ENCODE data around the gene GPRC5C.

The GPRC5C gene

DNA sequence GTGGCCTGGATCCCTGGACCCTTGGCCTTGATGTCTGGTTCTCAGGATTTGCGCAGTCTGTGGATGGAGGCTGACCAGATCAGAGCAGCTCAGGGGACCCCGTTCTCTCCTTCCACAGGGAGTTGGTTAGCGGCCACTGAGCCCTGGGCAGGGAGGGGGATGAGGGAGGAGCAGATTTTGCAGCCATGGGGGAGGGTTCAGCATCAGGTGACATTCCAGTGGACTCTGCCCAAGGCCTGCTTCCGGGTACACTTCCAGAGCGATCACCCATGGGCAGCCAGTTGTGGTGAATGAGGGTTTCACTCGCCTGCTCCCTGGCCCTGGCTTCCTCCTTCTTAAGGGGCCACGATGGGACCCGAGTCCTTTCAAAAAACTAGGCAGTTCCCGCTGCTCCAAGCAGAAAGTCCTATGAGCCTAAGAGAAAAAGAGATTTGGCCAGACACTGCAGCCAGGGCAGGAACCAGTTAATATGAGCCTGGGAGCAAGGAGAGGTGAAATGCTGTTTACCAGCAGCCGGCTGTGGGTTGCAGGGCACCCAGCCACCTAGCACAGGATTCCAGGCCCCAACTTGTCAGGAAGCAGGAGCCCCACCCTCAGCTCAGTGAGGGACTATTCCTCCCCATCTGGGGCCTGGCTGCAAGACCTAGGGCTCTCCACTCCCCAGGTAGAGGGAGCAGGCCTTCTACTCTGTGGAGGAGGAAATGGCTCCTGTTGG, 4.7 kb upstream of the GPRC5C start:
- no peak overlapping the region for H3K4me3 ChIP-seq (replicated peaks; ENCODE audit: low read depth, low read length)
- TF ChIP-seq, protein P1, sequence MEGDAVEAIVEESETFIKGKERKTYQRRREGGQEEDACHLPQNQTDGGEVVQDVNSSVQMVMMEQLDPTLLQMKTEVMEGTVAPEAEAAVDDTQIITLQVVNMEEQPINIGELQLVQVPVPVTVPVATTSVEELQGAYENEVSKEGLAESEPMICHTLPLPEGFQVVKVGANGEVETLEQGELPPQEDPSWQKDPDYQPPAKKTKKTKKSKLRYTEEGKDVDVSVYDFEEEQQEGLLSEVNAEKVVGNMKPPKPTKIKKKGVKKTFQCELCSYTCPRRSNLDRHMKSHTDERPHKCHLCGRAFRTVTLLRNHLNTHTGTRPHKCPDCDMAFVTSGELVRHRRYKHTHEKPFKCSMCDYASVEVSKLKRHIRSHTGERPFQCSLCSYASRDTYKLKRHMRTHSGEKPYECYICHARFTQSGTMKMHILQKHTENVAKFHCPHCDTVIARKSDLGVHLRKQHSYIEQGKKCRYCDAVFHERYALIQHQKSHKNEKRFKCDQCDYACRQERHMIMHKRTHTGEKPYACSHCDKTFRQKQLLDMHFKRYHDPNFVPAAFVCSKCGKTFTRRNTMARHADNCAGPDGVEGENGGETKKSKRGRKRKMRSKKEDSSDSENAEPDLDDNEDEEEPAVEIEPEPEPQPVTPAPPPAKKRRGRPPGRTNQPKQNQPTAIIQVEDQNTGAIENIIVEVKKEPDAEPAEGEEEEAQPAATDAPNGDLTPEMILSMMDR (IDR thresholded peaks at IDR 0.05; ENCODE audit: low read length, missing control alignments): no peak
- DNase-seq (ENCODE audit: low read depth): no peak

DNA sequence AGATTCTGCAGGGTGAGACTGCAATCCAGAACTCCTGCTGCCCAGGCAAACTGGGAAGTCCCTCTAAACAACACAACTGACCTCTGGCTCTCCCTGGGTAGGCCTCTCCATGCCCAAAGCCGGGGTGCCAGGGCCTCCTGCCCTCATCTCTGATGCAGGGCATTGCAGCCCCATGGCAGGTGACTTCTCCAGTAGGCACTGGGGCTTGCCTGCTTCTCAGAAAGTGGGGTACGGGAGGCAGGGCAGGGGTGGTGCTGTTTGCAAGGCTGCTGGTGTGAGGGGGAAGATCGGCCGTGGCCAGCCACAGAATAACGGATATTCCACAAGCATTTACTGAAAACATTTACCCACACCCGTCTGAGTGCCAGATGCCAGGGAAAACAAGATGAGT, 4.1 kb upstream of the GPRC5C start:
- TF ChIP-seq, protein P1 (IDR thresholded peaks at IDR 0.05; ENCODE audit: low read length, missing control alignments): no peak
- no peak for DNase-seq (ENCODE audit: low read depth)
- H3K4me3 ChIP-seq (replicated peaks; ENCODE audit: low read depth, low read length): no peak overlapping the region

DNA sequence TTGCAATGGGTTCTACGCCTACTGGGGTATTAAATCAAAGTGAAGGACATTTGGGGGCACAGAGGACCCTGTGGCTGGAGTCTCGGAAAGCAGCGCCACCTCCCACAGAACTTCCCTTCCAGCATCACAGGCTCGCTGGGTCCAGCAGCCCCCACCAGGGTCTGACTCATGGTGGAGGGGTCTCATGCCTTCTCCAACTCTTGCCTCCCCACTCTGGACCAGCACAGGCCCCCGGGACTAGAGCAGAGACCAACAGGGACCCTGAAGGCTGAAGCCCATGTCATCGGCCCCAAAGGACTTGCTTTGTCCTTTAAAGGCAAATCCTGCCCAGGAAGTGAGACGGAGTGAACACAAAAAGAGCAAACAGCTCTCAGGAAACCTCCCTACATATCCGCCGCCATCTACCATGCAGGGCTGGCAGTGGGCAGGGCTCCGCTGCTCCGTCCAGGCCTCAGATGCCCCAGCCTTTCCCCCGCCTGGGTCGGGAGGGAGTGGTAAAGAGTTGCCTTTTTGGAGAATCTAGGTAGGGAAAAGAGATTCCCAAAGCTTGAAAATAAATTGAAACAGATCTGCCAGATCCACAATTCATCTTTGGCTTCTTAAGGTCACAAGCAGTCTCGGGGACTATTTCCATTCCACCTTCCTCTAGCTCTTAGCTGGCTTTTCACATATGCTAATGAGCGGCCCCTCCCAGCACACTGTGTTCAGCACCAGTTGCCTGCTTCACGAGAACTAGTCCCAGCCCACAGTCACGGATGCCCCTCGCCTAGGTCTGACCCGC, 2.1 kb upstream of the GPRC5C start:
- DNase-seq (ENCODE audit: low read depth): peak; percentile 9
- TF ChIP-seq, protein P1 (IDR thresholded peaks at IDR 0.05; ENCODE audit: low read length, missing control alignments): no peak
- H3K4me3 ChIP-seq (replicated peaks; ENCODE audit: low read depth, low read length): peak overlapping the region; percentile 59

GRCh38 chr17:74430385-74430705, 1.5 kb upstream of the GPRC5C start:
- TF ChIP-seq, protein P1 (IDR thresholded peaks at IDR 0.05; ENCODE audit: low read length, missing control alignments): no peak
- peak overlapping the region; percentile 59 for H3K4me3 ChIP-seq (replicated peaks; ENCODE audit: low read depth, low read length)
- no peak for DNase-seq (ENCODE audit: low read depth)

- TF ChIP-seq, protein P1 (IDR thresholded peaks at IDR 0.05; ENCODE audit: low read length, missing control alignments): no peak
- peak overlapping the region; percentile 59 for H3K4me3 ChIP-seq (replicated peaks; ENCODE audit: low read depth, low read length)
- peak; percentile 88 for DNase-seq (ENCODE audit: low read depth)
These were observed 951 bp upstream of the GPRC5C start for GRCh38 chr17:74430706-74431567.

GRCh38 chr17:74432424-74432690, 469 bp downstream of the GPRC5C start:
- no peak for DNase-seq (ENCODE audit: low read depth)
- TF ChIP-seq, protein P1 (IDR thresholded peaks at IDR 0.05; ENCODE audit: low read length, missing control alignments): no peak
- H3K4me3 ChIP-seq (replicated peaks; ENCODE audit: low read depth, low read length): peak overlapping the region; percentile 59
